Right hindlimb (tissue), 1 donor: ENCODE results near the gene ACOT8.
"Not testable (repeated sequence)": the region's sequence is repeated elsewhere in the genome, so short reads cannot be mapped to it uniquely, and the experiment has no call there.

ENCODE experiments used
- DNase-seq: peaks from one replicate; pipeline ENCODE4 v3.0.0-alpha.2; 2018

ACOT8 gene

DNA sequence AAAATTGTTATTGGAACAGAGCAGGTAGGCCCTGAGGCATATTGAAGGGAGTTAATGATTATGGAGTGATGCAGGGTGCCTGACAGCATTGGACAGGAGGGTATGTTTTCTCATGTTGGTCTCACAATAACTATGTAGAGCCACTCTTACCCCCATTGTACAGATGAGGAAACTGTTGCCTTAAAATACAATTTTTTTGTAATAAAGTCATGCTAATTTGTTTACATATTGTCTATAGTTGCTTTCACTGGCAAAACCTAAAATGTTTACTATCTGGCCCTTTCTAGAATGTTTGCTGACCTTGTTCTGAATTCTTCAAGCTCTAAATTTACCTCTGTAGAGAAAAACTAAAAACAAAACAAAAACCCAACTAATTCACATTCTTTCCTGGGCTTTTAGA is 5.7 kb downstream of the ACOT8 start:
- no peak for DNase-seq

GRCh38 chr20:45850926-45851325 is 6.3 kb downstream of the ACOT8 start:
- DNase-seq = no peak

DNA sequence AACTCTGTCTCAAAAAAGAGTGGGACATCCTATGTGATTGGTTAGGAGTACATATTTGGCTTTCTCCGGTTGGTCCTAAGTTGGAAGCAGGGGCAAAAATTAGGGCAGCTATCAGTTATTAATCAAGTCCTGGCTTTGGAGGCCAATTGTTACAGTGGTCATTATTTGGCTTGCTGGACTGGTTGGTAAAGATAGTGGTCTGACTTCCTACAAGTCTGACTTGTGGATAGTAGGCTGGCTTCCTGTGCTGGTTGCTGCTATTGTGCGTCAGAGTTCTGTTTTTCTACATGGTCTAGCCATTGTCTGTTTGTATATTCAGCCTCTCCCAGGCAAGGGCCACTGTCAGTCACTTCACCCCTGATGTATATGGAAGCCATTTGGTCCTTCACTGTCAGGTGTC is 7.0 kb downstream of the ACOT8 start:
- DNase-seq = no peak

DNA sequence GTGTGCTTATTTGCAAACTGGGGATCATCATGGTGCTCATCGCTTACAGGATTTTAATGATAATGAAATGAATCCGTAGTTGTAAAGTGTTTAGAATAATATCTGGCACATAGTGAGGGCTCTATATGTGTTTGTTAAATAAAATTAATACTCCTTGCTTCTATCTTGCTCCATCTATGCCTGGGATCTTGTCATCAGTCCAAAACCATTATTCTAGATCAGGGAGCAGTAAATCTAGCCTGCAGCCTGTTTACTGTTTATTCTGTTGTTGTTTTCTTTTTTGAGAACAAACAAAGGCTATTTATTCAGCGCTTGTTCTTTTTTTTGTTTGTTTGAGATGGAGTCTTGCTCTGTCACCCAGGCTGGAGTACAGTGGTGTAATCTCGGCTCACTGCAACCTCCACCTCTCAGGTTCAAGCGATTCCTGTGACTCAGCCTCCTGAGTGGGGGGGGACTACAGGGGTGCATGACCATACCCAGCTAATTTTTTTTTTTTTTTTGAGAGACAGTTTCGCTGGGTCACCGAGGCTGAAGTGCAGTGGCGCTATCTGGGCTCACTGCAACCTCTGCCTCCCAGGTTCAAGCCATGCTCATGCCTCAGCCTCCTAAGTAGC is 8.1 kb downstream of the ACOT8 start:
- DNase-seq = no peak

DNA sequence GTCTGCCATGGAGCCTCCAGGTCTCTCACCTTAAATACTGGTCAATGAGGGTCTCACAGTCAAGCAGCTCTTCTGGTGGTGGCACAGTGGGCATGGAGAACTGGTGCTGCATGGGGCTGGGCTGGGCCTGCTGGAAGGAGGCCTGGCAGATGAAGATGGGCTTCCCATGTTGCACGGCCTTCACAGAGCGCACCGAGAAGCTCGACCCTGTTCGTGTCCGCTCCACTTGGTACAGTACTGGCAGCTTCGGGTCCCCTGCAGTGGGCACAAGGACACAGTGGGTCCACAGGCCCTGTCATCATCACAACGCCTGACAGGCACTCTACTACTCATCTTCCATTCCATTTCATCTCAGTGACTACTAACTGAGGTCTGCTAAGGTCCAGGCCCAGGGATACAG is 8.8 kb downstream of the ACOT8 start:
- no peak for DNase-seq

DNA sequence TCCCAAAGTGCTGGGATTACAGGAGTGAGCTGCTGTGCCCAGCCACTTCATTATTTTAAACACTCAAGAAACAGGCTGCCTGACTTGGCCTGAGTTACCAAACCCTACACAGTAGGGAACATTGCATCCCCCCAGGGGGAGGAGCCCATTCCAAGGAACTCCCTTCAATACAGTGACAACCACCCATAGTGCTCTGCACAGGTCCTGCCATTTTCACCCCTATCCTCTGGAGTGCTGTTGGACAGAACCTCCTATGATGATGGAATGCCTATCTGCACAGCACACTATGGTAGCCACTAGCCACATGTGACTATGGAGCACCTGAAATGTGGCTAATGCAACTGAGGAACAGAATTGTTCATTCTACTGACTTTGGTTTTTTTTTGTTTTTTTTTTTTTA is 11.7 kb downstream of the ACOT8 start:
- no peak for DNase-seq

DNA sequence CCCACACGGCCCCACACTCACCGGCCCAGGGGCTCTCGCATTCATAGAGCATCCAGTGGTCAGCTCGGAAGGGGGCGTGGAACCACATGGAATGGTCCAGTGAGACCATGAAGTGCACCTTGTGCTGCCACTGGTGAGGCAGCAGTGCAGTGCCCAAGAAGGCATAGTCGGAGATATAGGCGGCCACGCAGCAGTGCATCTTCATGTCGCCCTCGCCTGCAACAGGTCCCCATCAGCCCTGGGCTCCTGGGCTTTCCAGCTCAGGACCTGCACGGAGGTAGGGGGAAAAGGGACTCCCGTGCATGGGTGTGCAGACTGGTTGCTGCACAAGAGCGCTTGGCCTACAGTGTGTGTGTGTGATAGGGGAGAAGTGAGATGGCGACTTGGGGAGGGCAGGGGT is 13.7 kb downstream of the ACOT8 start:
- DNase-seq = no peak

- no peak for DNase-seq
These were observed 14.9 kb downstream of the ACOT8 start for GRCh38 chr20:45842169-45842812.

- DNase-seq = no peak
These were observed 15.6 kb downstream of the ACOT8 start for GRCh38 chr20:45841407-45842129.

DNA sequence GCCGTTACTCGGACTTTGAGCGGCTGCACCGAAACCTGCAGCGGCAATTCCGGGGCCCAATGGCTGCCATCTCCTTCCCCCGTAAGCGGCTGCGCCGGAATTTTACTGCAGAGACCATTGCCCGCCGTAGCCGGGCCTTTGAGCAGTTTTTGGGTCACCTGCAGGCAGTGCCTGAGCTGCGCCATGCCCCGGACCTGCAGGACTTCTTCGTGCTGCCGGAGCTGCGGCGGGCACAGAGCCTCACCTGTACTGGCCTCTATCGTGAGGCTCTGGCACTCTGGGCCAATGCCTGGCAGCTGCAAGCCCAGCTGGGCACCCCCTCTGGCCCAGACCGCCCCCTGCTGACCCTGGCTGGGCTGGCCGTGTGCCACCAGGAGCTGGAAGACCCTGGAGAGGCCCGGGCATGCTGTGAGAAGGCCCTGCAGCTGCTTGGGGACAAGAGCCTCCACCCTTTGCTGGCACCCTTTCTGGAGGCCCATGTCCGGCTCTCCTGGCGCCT is 16.4 kb downstream of the ACOT8 start:
- no peak for DNase-seq

- DNase-seq = no peak
These were observed 20.4 kb downstream of the ACOT8 start for GRCh38 chr20:45836841-45837240.

- no peak for DNase-seq
These were observed 21.4 kb downstream of the ACOT8 start for GRCh38 chr20:45835825-45836224.

DNA sequence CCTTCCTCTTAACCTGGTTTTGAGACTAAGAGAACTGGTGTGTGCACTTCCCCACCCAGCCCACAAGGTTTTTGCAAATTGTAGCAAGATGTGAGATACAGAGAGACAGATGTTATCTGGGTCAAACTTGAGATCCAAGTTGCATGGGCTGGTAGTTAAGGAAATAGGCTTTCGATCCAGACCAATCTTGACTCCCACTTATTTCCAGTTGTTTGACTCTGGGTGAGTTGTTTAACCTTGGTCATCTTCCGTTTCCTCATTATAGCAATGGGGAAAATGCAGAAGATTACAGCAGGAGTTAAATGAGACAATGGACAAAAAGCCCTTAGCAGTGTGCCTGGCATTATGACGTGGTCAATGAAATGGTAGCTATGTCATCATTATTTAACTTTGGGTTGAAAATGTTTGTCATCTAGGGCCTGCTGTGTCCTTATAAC is 21.8 kb downstream of the ACOT8 start:
- no peak for DNase-seq

GRCh38 chr20:45834797-45835161 is 22.4 kb downstream of the ACOT8 start:
- DNase-seq = no peak

- peak; percentile 88 for DNase-seq
These were observed 23.1 kb downstream of the ACOT8 start for GRCh38 chr20:45833883-45834796.

GRCh38 chr20:45833030-45833882 is 23.9 kb downstream of the ACOT8 start, which contains the start of gene SNX21:
SNX21 (plus strand) TSS chr20:45833799; CDS start chr20:45833920, 121 bp downstream.
- peak; percentile 91 for DNase-seq

DNA sequence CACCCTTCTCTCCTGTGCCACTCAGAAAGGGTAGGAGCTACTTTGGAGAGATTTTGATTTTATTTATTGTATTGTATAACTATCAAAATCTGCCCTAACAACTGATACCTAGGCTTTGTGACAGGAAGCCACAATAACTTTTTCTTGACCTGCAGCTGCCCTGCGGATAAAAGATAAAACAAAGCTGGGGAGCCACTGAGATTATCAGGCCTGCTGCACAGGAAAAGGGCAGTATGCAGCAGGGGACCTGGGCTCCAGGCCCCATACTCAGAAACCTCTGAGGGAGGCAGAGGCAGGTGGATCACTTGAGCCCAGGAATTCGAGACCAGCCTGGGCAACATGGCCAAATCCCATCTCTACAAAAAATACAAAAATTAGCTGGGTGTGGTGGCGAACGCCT is 24.6 kb downstream of the ACOT8 start:
- no peak for DNase-seq

DNA sequence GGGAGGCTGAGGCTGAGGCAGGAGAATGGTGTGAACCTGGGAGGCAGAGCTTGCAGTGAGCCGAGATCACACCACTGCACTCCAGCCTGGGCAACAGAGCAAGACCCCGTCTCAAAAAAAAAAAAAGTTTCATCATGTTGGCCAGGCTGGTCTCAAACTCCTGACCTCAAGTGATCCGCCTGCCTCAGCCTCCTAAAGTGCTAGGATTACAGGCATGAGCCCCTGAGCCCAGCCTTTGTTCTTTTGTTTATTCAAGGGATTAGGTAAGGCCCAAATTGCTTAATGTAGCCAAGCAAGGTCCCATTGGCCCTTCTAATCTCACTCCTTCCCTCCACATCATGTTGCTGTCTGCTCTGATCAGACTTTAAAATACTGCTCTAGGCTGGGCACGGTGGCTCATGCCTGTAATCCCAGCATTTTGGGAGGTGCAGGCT is 27.5 kb downstream of the ACOT8 start:
- DNase-seq = not testable (repeated sequence)

GRCh38 chr20:45828589-45828988 is 28.6 kb downstream of the ACOT8 start:
- peak; percentile 82 for DNase-seq

GRCh38 chr20:45827712-45828111 is 29.5 kb downstream of the ACOT8 start:
- DNase-seq = no peak

- no peak for DNase-seq
These were observed 30.1 kb downstream of the ACOT8 start, which contains the start of gene TNNC2 for GRCh38 chr20:45827030-45827652. TNNC2 (minus strand) TSS chr20:45827312; CDS start chr20:45827248, 64 bp downstream.
